D721Med (cell line): ENCODE measurements around the gene DCTN2.

ENCODE experiments used
- DNase-seq: peaks from one replicate; pipeline ENCODE4 v3.0.0; 2011; ENCODE audit warnings: low spot score; ENCODE audit not compliant: insufficient read length
- FAIRE-seq: peaks from 2 replicates; lab custom pipeline; 2011; peaks lifted over from hg19 to GRCh38; lab: Jason Lieb, UNC
- TF ChIP-seq, protein P1 (sequence below): IDR thresholded peaks from 2 replicates; pipeline ENCODE4 v1.5.1; 2012; ENCODE audit warnings: mild to moderate bottlenecking, control low read depth; ENCODE audit not compliant: insufficient read depth; ENCODE audit errors: missing control alignments

Gene DCTN2

DNA sequence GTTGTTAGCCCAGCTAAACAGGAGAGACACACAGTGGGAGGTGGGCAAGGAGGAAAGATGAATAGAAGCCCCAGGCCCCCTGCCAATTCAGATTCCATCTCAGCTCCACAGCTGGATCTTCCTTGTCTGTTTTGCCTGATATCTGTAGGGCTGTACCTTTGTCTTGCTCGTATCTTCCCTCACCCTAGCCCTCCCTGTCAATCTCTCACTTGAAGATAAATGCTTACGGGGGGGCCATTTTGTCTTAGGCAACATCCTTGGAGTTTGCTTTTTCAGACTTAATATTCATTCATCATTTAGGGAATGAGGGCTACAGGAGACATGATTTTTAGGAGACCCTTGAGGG lies 5.3 kb upstream of the DCTN2 start:
- DNase-seq (no peak), FAIRE-seq (no peak)

DNA sequence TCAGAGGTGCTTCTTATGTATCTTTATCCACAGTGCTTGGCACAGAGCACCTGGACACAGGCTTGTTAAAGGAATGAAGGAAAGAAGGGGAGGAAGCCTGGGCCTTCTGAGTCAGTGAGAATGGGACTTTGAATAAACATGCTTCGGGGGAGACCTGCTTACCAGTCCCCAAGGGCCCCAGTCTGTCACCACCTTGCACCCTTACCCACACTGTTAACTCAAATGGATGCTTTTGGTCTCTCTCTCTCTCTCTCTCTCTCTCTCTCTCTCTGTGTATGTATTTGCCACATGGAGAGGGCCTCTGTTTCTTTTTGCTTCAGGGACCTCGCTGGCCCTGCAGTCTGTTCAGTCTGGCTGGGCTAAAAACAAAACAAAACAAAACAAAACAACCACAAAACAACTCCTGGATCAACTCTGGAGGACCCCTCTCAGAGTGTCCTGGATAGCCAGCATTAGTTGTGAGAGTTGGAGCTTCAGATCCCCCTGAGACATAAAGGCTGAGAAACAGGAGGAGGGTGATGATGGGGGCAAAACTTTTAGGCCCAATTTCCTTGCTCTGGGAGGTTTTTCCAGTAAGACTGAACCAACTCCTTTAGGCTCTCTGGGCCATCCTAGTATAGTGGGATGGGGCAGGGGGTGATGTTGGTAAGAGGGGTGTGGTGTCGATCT lies 4.8 kb upstream of the DCTN2 start:
- DNase-seq (no peak), FAIRE-seq (no peak)
- TF ChIP-seq, protein P1, sequence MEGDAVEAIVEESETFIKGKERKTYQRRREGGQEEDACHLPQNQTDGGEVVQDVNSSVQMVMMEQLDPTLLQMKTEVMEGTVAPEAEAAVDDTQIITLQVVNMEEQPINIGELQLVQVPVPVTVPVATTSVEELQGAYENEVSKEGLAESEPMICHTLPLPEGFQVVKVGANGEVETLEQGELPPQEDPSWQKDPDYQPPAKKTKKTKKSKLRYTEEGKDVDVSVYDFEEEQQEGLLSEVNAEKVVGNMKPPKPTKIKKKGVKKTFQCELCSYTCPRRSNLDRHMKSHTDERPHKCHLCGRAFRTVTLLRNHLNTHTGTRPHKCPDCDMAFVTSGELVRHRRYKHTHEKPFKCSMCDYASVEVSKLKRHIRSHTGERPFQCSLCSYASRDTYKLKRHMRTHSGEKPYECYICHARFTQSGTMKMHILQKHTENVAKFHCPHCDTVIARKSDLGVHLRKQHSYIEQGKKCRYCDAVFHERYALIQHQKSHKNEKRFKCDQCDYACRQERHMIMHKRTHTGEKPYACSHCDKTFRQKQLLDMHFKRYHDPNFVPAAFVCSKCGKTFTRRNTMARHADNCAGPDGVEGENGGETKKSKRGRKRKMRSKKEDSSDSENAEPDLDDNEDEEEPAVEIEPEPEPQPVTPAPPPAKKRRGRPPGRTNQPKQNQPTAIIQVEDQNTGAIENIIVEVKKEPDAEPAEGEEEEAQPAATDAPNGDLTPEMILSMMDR: no peak

More for the DNA sequence above, 5.3 kb upstream of the DCTN2 start:
- TF ChIP-seq, protein P1: no peak

- TF ChIP-seq, protein P1: no peak
- DNase-seq (no peak), FAIRE-seq (no peak)
Observed at GRCh38 chr12:57550641-57551549, 3.9 kb upstream of the DCTN2 start.

GRCh38 chr12:57549909-57550640 lies 3.1 kb upstream of the DCTN2 start, which contains the start of gene KIF5A:
KIF5A (plus strand) TSS chr12:57550044; CDS start chr12:57550272, 228 bp downstream.
- FAIRE-seq (no peak), DNase-seq (peak; percentile 78)
- TF ChIP-seq, protein P1: peak; percentile 15

DNA sequence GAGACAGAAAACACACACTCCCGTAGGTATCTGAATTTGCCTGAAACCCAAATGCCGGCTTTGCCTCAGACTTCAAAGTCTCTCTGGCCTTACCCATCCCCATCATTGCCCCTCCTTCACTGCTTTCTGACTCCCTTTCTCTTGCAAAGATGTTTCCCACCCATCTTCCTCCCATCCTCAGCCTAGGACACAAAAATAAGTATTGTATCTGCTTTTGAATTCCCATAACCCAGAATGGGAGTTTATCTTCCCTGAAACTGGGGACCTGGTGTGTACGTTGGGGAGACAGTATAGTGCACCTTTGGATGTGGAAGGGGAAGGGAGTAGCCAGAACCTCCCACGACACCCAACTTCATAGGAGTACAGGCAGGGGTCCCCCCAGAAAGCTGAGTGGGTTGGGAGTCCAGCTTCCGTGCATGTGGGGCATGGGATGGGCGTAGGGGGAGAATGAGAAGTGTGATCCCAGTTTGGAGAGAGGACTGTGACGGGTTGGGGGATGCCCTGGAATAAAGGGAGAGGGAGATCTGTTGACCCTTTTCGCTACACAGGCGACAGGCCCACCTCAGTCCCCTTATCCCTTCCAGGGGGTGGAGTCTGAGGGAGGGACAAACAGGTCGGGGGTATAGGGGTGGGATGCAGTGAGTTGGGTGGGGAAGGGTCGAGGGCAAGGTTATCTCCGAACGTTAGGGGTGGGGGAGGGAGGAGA lies 2.4 kb upstream of the DCTN2 start:
- DNase-seq (no peak), FAIRE-seq (no peak)
- TF ChIP-seq, protein P1: no peak

- TF ChIP-seq, protein P1: no peak
- FAIRE-seq (no peak), DNase-seq (no peak)
Observed at GRCh38 chr12:57548488-57548887, 1.5 kb upstream of the DCTN2 start.
